PFSK-1 (cell line): ENCODE results near the gene FMNL2.

ENCODE experiments used
- POLR2AphosphoS5 ChIP-seq: IDR thresholded peaks from 2 replicates; pipeline ENCODE4 v1.6.1; 2012; ENCODE audit warnings: low read depth, mild to moderate bottlenecking, control low read depth, low read length, moderate library complexity
- SIN3A ChIP-seq: IDR thresholded peaks from 2 replicates; pipeline ENCODE4 v1.6.1; 2012; ENCODE audit warnings: mild to moderate bottlenecking, low read length, moderate library complexity, borderline replicate concordance; ENCODE audit not compliant: insufficient read depth
- TAF1 ChIP-seq: IDR thresholded peaks from 2 replicates; pipeline ENCODE4 v1.6.1; 2012; ENCODE audit warnings: low read length, control low read depth, borderline replicate concordance; ENCODE audit not compliant: insufficient read depth
- TF ChIP-seq, protein P1 (sequence below), 2 experiments: IDR thresholded peaks; 2 replicates each; pipeline versions ENCODE4 v1.6.1 to v1.8.0; 2011 to 2012; ENCODE audit warnings: low read depth in 2 of 2, low read length in 2 of 2, control low read depth in 1 of 2, inconsistent platforms in 1 of 2, mild to moderate bottlenecking in 1 of 2, moderate library complexity in 1 of 2; ENCODE audit not compliant: insufficient read depth in 1 of 2

- TF ChIP-seq POLR2AphosphoS5 = no peak
- TF ChIP-seq SIN3A = no peak
- TF ChIP-seq, protein P1, sequence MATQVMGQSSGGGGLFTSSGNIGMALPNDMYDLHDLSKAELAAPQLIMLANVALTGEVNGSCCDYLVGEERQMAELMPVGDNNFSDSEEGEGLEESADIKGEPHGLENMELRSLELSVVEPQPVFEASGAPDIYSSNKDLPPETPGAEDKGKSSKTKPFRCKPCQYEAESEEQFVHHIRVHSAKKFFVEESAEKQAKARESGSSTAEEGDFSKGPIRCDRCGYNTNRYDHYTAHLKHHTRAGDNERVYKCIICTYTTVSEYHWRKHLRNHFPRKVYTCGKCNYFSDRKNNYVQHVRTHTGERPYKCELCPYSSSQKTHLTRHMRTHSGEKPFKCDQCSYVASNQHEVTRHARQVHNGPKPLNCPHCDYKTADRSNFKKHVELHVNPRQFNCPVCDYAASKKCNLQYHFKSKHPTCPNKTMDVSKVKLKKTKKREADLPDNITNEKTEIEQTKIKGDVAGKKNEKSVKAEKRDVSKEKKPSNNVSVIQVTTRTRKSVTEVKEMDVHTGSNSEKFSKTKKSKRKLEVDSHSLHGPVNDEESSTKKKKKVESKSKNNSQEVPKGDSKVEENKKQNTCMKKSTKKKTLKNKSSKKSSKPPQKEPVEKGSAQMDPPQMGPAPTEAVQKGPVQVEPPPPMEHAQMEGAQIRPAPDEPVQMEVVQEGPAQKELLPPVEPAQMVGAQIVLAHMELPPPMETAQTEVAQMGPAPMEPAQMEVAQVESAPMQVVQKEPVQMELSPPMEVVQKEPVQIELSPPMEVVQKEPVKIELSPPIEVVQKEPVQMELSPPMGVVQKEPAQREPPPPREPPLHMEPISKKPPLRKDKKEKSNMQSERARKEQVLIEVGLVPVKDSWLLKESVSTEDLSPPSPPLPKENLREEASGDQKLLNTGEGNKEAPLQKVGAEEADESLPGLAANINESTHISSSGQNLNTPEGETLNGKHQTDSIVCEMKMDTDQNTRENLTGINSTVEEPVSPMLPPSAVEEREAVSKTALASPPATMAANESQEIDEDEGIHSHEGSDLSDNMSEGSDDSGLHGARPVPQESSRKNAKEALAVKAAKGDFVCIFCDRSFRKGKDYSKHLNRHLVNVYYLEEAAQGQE (IDR thresholded peaks at IDR 0.05; ENCODE audit: insufficient read depth in 1 of 2, low read depth in 2 of 2, low read length in 2 of 2) = no peak
- no peak for TF ChIP-seq TAF1
Measured at GRCh38 chr2:152626911-152627339, 292.0 kb downstream of the FMNL2 start.
